Measurements from ENCODE around the gene PTPRN2. TPM values are rescaled to one million over a fixed set of nuclear protein-coding genes. Genes with fewer than 3 reads are reported as not detected.

Gene PTPRN2
- total and polyA plus RNA-seq, 8 donors: 4.9 to 136 (median 46.8) TPM

DNA sequence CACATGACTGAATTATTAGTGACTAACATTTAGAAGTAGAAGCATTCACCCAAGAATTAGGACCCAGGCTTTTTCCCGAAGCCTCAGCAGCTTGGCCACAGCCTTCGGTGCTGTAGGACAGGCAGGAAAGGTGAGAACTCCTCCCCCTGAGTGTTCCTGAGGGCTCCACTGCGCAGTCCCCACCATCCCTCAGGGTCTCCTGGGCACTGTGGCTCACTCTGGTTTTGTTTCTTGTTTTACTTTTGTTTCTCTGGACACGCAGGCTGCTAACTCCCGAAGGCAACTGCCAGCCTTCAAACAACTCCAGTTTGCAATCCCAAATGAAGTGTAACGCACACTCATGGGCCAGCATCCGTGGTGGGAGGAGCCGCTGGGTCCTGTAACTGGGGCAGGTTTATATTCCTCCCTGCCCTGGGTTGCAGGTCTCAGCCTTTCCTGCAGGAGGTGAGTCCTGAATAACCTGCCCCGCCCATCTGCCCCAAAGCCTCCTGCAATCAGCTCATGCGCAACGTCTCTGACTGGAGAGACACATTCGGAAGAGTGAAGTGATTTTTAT lies 492.9 kb downstream of the PTPRN2 start:
- Histone ChIP-seq H3K36me3 (no peaks in the 10 kb centered on the region), H3K4me1 (no peaks in the 10 kb centered on the region), H3K27ac (no peak overlapping the region), H3K4me3 (no peak overlapping the region), H3K27me3 (no peaks in the 10 kb centered on the region), H3K9me3 (no peaks in the 10 kb centered on the region)
- DNase-seq: peak in 1 of 2 donors; percentile 16
- no peak for TF ChIP-seq POLR2AphosphoS5 (IDR thresholded peaks at IDR 0.05)
- TF ChIP-seq, protein P1, sequence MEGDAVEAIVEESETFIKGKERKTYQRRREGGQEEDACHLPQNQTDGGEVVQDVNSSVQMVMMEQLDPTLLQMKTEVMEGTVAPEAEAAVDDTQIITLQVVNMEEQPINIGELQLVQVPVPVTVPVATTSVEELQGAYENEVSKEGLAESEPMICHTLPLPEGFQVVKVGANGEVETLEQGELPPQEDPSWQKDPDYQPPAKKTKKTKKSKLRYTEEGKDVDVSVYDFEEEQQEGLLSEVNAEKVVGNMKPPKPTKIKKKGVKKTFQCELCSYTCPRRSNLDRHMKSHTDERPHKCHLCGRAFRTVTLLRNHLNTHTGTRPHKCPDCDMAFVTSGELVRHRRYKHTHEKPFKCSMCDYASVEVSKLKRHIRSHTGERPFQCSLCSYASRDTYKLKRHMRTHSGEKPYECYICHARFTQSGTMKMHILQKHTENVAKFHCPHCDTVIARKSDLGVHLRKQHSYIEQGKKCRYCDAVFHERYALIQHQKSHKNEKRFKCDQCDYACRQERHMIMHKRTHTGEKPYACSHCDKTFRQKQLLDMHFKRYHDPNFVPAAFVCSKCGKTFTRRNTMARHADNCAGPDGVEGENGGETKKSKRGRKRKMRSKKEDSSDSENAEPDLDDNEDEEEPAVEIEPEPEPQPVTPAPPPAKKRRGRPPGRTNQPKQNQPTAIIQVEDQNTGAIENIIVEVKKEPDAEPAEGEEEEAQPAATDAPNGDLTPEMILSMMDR (IDR thresholded peaks at IDR 0.05): no peak
- no peak for TF ChIP-seq EP300 (IDR thresholded peaks at IDR 0.05)
- no peak for TF ChIP-seq POLR2A (IDR thresholded peaks at IDR 0.05)
- 70 to 84% (median 80%) methylated on average over 12 of the region's 12 CpGs for WGBS, 5 donors
- intact Hi-C loops (cut with DNase I; ENCODE audit: low total_unique reads): no loop called here

DNA sequence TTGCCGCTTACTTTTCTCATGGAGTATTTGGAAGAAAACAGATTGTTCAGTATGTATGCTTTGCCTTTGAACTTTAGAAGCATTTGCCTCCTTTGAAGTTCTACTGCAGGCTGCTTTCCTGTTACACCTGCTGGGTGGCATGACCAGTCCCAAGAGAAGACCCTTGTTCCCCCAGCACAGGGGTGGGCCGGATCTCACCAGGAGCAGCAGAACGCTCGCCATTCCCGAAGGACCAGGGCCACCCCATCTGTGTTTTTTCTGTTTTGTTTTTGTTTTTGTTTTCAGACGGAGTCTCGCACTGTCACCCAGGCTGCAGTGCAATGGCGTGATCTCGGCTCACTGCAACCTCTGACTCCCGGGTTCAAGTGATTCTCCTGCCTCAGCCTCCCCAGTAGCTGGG lies 493.6 kb downstream of the PTPRN2 start:
- H3K27ac ChIP-seq: no peak overlapping the region
- no peaks in the 10 kb centered on the region for H3K27me3 ChIP-seq
- H3K4me1 ChIP-seq: no peaks in the 10 kb centered on the region
- H3K9me3 ChIP-seq: no peaks in the 10 kb centered on the region
- intact Hi-C loops (cut with DNase I; ENCODE audit: low total_unique reads): no loop called here
- no peaks in the 10 kb centered on the region for H3K36me3 ChIP-seq
- TF ChIP-seq POLR2A (IDR thresholded peaks at IDR 0.05): no peak
- TF ChIP-seq EP300 (IDR thresholded peaks at IDR 0.05): no peak
- TF ChIP-seq POLR2AphosphoS5 (IDR thresholded peaks at IDR 0.05): no peak
- TF ChIP-seq, protein P1 (IDR thresholded peaks at IDR 0.05): no peak
- no peak overlapping the region for H3K4me3 ChIP-seq
- 86 to 98% (median 96%) methylated on average over 10 of the region's 10 CpGs for WGBS, 5 donors
- peak in 1 of 2 donors; percentile 7 for DNase-seq

DNA sequence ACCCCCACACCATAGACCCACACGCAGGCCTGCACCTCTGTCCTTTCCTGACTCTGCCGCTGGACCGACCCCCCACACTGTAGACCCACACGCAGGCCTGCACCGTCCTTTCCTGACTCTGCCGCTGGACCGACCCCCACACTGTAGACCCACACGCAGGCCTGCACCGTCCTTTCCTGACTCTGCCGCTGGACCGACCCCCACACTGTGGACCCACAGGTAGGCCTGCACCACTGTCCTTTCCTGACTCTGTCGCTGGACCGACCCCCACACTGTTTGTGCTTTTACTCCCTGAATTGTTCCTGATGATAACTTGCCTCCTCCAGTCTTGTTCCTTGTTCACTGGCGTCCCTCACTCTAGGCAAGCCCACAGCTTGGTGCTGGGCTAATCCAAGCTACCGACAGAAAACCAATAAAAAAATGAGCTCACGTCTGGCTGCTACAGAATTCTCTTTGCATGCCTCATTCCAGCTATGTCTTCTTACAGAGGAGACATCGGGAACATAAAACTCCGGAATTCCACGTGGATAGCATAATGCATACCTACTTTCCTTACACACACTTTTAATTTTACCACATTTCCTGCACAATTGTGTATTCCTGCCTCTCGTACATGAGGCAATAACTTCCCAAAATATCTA lies 494.3 kb downstream of the PTPRN2 start:
- H3K27ac ChIP-seq: no peak overlapping the region
- no peaks in the 10 kb centered on the region for H3K36me3 ChIP-seq
- H3K4me3 ChIP-seq: no peak overlapping the region
- 86 to 91% (median 88%) methylated on average over 19 to 20 of the region's 20 CpGs for WGBS, 5 donors
- TF ChIP-seq, protein P1 (IDR thresholded peaks at IDR 0.05): no peak
- TF ChIP-seq EP300 (IDR thresholded peaks at IDR 0.05): no peak
- TF ChIP-seq POLR2AphosphoS5 (IDR thresholded peaks at IDR 0.05): no peak
- no peak for TF ChIP-seq POLR2A (IDR thresholded peaks at IDR 0.05)
- no peaks in the 10 kb centered on the region for H3K4me1 ChIP-seq
- H3K27me3 ChIP-seq: no peaks in the 10 kb centered on the region
- DNase-seq: peak in 1 of 2 donors; percentile 2
- intact Hi-C loops (cut with DNase I; ENCODE audit: low total_unique reads): no loop called here
- H3K9me3 ChIP-seq: no peaks in the 10 kb centered on the region

DNA sequence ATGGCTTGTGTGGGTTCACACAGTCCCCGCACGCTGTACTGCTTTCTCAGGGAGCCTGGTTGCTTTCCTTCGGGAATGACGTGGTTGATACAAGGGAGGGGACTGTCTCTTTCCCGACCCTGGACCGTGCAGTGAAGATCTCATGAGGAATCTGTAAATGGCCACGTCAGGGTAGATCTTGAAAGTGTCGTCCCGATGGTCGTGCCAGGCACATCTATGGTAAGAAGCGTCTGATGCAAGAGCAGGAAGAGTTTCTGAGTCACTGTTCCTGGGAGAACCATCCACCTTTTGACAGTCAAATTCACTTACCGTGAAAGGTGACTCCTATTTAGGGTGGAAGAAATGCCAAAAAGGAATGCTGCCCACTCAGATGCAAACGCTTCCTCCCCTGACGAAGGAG lies 500.4 kb downstream of the PTPRN2 start:
- Histone ChIP-seq H3K4me3 (no peak overlapping the region), H3K9me3 (no peaks in the 10 kb centered on the region), H3K36me3 (no peaks in the 10 kb centered on the region), H3K27ac (no peak overlapping the region), H3K27me3 (no peaks in the 10 kb centered on the region), H3K4me1 (no peaks in the 10 kb centered on the region)
- 88 to 94% (median 90%) methylated on average over 14 of the region's 14 CpGs for WGBS, 5 donors
- intact Hi-C loops (cut with DNase I; ENCODE audit: low total_unique reads): no loop called here
- no peak for DNase-seq
- TF ChIP-seq POLR2AphosphoS5 (IDR thresholded peaks at IDR 0.05) (no peak), EP300 (IDR thresholded peaks at IDR 0.05) (no peak), POLR2A (IDR thresholded peaks at IDR 0.05) (no peak)
- TF ChIP-seq, protein P1 (IDR thresholded peaks at IDR 0.05): no peak
